Activated naive CD4-positive, alpha-beta T cell treated with anti-CD3 and anti-CD28 coated beads, Interleukin-2, amount 50 U/mL, for 72 hours (primary cell): Measurements from ENCODE around the gene CPNE4. TPM values are rescaled to one million over a fixed set of nuclear protein-coding genes. Genes with fewer than 3 reads are reported as not detected.
"Not testable (repeated sequence)": the region's sequence is repeated elsewhere in the genome, so short reads cannot be mapped to it uniquely, and the experiment has no call there.

ENCODE experiments used
- ATAC-seq, 2 donors: fragments of 150-1000 bp; cut with Tn5 transposase; 2 replicates each; pipeline ENCODE4 v1.10.0; 2021; ENCODE audit warnings: mild to moderate bottlenecking in 2 of 2, moderate library complexity in 2 of 2
- DNase-seq, 2 donors: peaks; one replicate each; pipeline ENCODE4 v3.0.0; 2021 to 2022; ENCODE audit warnings: low spot score in 2 of 2
- H3K27ac Mint-ChIP-seq, 2 donors: one replicate each; pipeline ENCODE4 v1.8.0; 2022; ENCODE audit warnings: mild to moderate bottlenecking in 2 of 2, mixed read lengths in 2 of 2
- H3K36me3 Mint-ChIP-seq, 2 donors: one replicate each; pipeline ENCODE4 v1.8.0; 2022; ENCODE audit warnings: mixed read lengths in 2 of 2
- H3K9me3 Mint-ChIP-seq, 2 donors: one replicate each; pipeline ENCODE4 v1.8.0; 2022; ENCODE audit warnings: mixed read lengths in 2 of 2
- total RNA-seq, 2 donors: library from RNA; stranded (reverse); gene quantifications; one replicate each; pipeline ENCODE4 v1.2.3, GENCODE V29; 2022

The CPNE4 gene
- total RNA-seq, 2 donors from 2014 or later = 0.07 TPM; not detected in 1

- ATAC-seq (no peak), DNase-seq (no peak)
- H3K9me3 Mint-ChIP-seq = peaks cover 0 to 6% of the 10 kb centered on the region in 2 donors
- H3K36me3 Mint-ChIP-seq = peaks cover 18 to 19% of the 10 kb centered on the region in 2 donors
- no peak overlapping the region for H3K27ac Mint-ChIP-seq
These were observed 529.4 kb downstream of the CPNE4 start for GRCh38 chr3:131505421-131505820.

- ATAC-seq = peak in 1 of 2 donors; percentile 12
- Mint-ChIP-seq H3K36me3 (peaks cover 24 to 27% of the 10 kb centered on the region in 2 donors), H3K9me3 (peaks cover 0 to 6% of the 10 kb centered on the region in 2 donors), H3K27ac (peak overlapping the region; percentile 94 to 97)
- no peak for DNase-seq
These were observed 531.5 kb downstream of the CPNE4 start for GRCh38 chr3:131503320-131503635.

- DNase-seq = peak; percentile 78 to 88
- Mint-ChIP-seq H3K27ac (peak within 1 kb of the TSS; percentile 94 to 97), H3K9me3 (peaks cover 0 to 6% of the 10 kb centered on the region in 2 donors), H3K36me3 (peaks cover 24 to 27% of the 10 kb centered on the region in 2 donors)
- ATAC-seq = peak; percentile 93 to 95
These were observed 532.1 kb downstream of the CPNE4 start, which contains the start of gene MRPL3 for GRCh38 chr3:131502530-131503319. Gene MRPL3 (minus strand): TSS chr3:131502971. CDS start chr3:131502821, 150 bp downstream.

GRCh38 chr3:131501949-131502348 is 532.9 kb downstream of the CPNE4 start:
- DNase-seq = no peak
- H3K9me3 Mint-ChIP-seq = peaks cover 0 to 6% of the 10 kb centered on the region in 2 donors
- no peak for ATAC-seq
- peaks cover 24 to 34% of the 10 kb centered on the region in 2 donors for H3K36me3 Mint-ChIP-seq
- H3K27ac Mint-ChIP-seq = peak overlapping the region; percentile 94 to 97

GRCh38 chr3:131494706-131495105 is 540.1 kb downstream of the CPNE4 start:
- Mint-ChIP-seq H3K36me3 (peaks cover 23% of the 10 kb centered on the region in 2 donors), H3K27ac (no peak overlapping the region), H3K9me3 (no peaks in the 10 kb centered on the region)
- no peak for DNase-seq
- no peak for ATAC-seq

- no peaks in the 10 kb centered on the region for H3K9me3 Mint-ChIP-seq
- ATAC-seq (no peak), DNase-seq (no peak)
- H3K27ac Mint-ChIP-seq = no peak overlapping the region
- H3K36me3 Mint-ChIP-seq = peaks cover 11 to 21% of the 10 kb centered on the region in 2 donors
These were observed 543.0 kb downstream of the CPNE4 start for GRCh38 chr3:131491775-131492174.

- DNase-seq (no peak), ATAC-seq (no peak)
- H3K27ac Mint-ChIP-seq = no peak overlapping the region
- peaks cover 11 to 24% of the 10 kb centered on the region in 2 donors for H3K36me3 Mint-ChIP-seq
- H3K9me3 Mint-ChIP-seq = no peaks in the 10 kb centered on the region
These were observed 543.7 kb downstream of the CPNE4 start for GRCh38 chr3:131491084-131491483.

GRCh38 chr3:131486545-131486944 is 548.3 kb downstream of the CPNE4 start:
- not testable (repeated sequence) for ATAC-seq, DNase-seq, H3K9me3 Mint-ChIP-seq
- Mint-ChIP-seq H3K36me3 (peaks cover 10 to 11% of the 10 kb centered on the region in 2 donors), H3K27ac (peak overlapping the region in 1 of 2 donors; percentile 57)

- no peak overlapping the region for H3K27ac Mint-ChIP-seq
- no peak for DNase-seq
- ATAC-seq = no peak
- no peaks in the 10 kb centered on the region for H3K9me3 Mint-ChIP-seq
- H3K36me3 Mint-ChIP-seq = peaks cover 12% of the 10 kb centered on the region in 2 donors
These were observed 549.7 kb downstream of the CPNE4 start for GRCh38 chr3:131485119-131485518.

- Mint-ChIP-seq H3K9me3 (no peaks in the 10 kb centered on the region), H3K36me3 (peaks cover 15 to 16% of the 10 kb centered on the region in 2 donors), H3K27ac (no peak overlapping the region)
- ATAC-seq (no peak), DNase-seq (no peak)
These were observed 550.2 kb downstream of the CPNE4 start for GRCh38 chr3:131484496-131485111.
